Activated CD4-positive, alpha-beta memory T cell treated with anti-CD3 and anti-CD28 coated beads, Interleukin-2, amount 10 ng/mL, durations not matched to agents 7 days and 5 days (primary cell): ENCODE results near the gene TNFSF13B. TPM values are rescaled to one million over a fixed set of nuclear protein-coding genes. Genes with fewer than 3 reads are reported as not detected.
"Not testable (repeated sequence)": the region's sequence is repeated elsewhere in the genome, so short reads cannot be mapped to it uniquely, and the experiment has no call there.

Experiments used
- CTCF ChIA-PET: fragments of 350-600 bp; sonication (Branson Sonifier 250); formaldehyde crosslinking; loops from one replicate; lab custom pipeline; 2021; ENCODE audit warnings: antibody characterized with exemption, inconsistent platforms; lab: Charles Lee
- POLR2A ChIA-PET: fragments of 350-600 bp; sonication (Branson Sonifier 250); formaldehyde crosslinking; loops from one replicate; lab custom pipeline; 2021; ENCODE audit warnings: antibody characterized with exemption; lab: Charles Lee
- DNase-seq: peaks from one replicate; pipeline ENCODE4 v3.0.0-alpha.2; 2020
- H3K27ac Mint-ChIP-seq: one replicate; pipeline ENCODE4 v1.8.0; 2021; ENCODE audit warnings: mild to moderate bottlenecking, mixed read lengths
- H3K27me3 Mint-ChIP-seq: one replicate; pipeline ENCODE4 v1.8.0; 2021; ENCODE audit warnings: mixed read lengths
- H3K36me3 Mint-ChIP-seq: one replicate; pipeline ENCODE4 v1.8.0; 2021; ENCODE audit warnings: low read depth, mixed read lengths
- H3K4me1 Mint-ChIP-seq: one replicate; pipeline ENCODE4 v1.8.0; 2021; ENCODE audit warnings: mixed read lengths
- H3K4me3 Mint-ChIP-seq: one replicate; pipeline ENCODE4 v1.8.0; 2021; ENCODE audit warnings: mild to moderate bottlenecking, mixed read lengths
- H3K9me3 Mint-ChIP-seq: one replicate; pipeline ENCODE4 v1.8.0; 2021; ENCODE audit warnings: mixed read lengths
- total RNA-seq, 2 experiments: library from RNA; stranded (reverse); gene quantifications; one replicate each; pipeline ENCODE4 v1.2.3, GENCODE V29; 2021

TNFSF13B gene
- total RNA-seq, 2 experiments from 2014 or later, result 12.0 to 12.4 TPM

DNA sequence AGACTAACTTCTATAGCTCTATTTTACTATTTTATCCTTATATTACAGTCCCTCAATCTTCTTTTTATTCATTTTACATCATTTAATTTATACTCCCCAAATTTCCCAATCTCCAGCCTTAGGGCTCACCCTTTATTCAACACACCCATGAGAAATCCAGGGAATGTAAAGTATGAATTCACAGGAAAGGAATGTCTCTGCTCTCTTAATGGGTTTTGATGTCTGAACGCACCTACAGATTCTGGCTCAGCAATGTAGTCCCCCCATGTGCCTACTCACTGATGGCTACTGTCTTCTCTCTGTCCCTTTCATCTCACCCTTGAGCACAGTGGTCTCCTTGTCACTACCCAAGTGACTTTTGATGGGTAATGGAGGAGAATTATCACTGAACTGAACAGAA lies 32.8 kb downstream of the TNFSF13B start:
- Mint-ChIP-seq H3K4me1 (peaks cover 10% of the 10 kb centered on the region), H3K27me3 (no peaks in the 10 kb centered on the region), H3K9me3 (peaks cover 3% of the 10 kb centered on the region), H3K4me3 (no peak overlapping the region), H3K36me3 (peaks cover 7% of the 10 kb centered on the region), H3K27ac (no peak overlapping the region)
- no peak for DNase-seq
- CTCF ChIA-PET, result no interaction called here
- POLR2A ChIA-PET, result no interaction called here

DNA sequence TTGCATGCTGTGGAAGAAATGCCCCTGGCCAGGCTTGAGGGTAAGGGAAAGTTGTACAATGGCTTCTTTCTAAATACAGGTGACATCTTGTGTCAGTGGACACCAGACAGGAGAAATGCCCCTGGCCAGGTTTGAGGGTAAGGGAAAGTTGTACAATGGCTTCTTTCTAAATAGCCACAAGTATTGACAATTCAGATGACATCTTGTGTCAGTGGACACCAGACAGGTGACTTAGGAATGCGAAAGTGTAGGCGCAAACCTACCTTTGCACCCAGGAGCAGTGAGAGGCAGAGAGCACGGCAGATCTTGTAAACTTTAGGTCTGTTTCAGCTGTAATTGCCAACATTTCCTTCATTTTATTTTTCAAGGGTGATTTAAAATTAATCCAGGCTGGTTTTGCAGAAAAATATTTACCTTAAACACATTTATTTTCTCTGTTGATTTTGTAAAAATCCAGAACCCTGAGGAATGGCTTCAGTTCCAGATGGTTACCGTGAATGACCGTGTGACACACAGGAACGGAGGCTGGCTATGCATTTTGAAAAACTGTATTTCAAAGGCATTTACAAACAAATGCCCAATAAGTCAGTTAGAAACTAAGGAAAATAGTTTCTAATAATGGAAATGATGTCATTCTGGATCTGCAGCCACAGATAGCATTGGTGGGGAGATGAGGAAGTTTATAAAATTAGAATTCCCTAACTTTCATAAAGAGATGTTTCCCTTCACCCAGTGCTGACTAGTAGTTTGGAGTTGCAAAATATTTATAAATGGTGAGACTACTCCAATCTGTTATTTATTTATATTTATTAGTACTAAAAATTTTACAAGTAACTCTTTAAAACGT lies 34.9 kb downstream of the TNFSF13B start:
- Mint-ChIP-seq H3K36me3 (peaks cover 8% of the 10 kb centered on the region), H3K27ac (no peak overlapping the region), H3K27me3 (no peaks in the 10 kb centered on the region), H3K9me3 (peaks cover 5% of the 10 kb centered on the region), H3K4me1 (peaks cover 15% of the 10 kb centered on the region), H3K4me3 (no peak overlapping the region)
- POLR2A ChIA-PET, result no interaction called here
- DNase-seq, result no peak
- CTCF ChIA-PET, result no interaction called here

DNA sequence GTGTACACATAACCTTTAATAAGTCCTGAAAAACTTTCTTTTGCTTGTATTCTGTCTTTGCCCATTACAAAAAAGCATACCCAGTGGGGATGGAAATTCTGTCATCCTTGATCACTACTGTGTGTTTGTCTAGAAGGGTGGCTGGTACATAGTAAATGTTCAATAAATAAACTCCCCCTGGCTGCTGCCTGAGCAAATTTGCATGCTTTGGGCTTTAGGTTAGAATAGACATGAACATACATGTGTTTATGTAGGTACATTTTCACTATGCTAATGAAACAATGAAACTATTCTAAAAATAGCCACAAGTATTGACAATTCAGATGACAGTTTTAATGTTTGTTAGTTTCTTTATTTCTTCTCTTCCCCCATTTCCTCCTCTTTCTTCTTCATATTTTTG lies 36.1 kb downstream of the TNFSF13B start:
- ChIA-PET CTCF (no interaction called here), POLR2A (no interaction called here)
- no peaks in the 10 kb centered on the region for H3K27me3 Mint-ChIP-seq
- peaks cover 8% of the 10 kb centered on the region for H3K36me3 Mint-ChIP-seq
- H3K4me1 Mint-ChIP-seq, result peaks cover 15% of the 10 kb centered on the region
- no peak for DNase-seq
- H3K9me3 Mint-ChIP-seq, result peaks cover 5% of the 10 kb centered on the region
- H3K4me3 Mint-ChIP-seq, result no peak overlapping the region
- H3K27ac Mint-ChIP-seq, result no peak overlapping the region

DNA sequence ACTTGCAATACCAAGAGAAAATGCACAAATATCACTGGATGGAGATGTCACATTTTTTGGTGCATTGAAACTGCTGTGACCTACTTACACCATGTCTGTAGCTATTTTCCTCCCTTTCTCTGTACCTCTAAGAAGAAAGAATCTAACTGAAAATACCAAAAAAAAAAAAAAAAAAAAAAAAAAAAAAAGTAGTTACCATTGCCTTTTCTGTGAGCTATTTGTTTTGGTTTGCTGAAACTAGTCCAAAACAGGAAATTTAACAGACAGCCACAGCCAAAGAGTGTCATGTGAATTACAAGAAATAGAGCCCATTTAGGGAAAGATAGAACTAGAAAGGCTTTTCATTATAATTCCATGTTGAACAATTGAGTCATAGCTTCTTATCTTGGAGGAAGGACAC lies 37.3 kb downstream of the TNFSF13B start:
- H3K27ac Mint-ChIP-seq, result peak overlapping the region; percentile 56
- H3K9me3 Mint-ChIP-seq, result peaks cover 5% of the 10 kb centered on the region
- no peaks in the 10 kb centered on the region for H3K27me3 Mint-ChIP-seq
- DNase-seq, result no peak
- H3K4me1 Mint-ChIP-seq, result peaks cover 15% of the 10 kb centered on the region
- H3K36me3 Mint-ChIP-seq, result peaks cover 8% of the 10 kb centered on the region
- no peak overlapping the region for H3K4me3 Mint-ChIP-seq
- ChIA-PET CTCF (interaction anchor here (0.6 to 0.7 kb wide), 2 partner anchors 32 to 1883 kb away, joined by 4 read pairs; no protein-coding TSS in a partner anchor), POLR2A (interaction anchor here (0.7 kb wide), 1 partner anchor 89 kb away, joined by 3 read pairs; the partner anchor contains the start of gene ABHD13)

DNA sequence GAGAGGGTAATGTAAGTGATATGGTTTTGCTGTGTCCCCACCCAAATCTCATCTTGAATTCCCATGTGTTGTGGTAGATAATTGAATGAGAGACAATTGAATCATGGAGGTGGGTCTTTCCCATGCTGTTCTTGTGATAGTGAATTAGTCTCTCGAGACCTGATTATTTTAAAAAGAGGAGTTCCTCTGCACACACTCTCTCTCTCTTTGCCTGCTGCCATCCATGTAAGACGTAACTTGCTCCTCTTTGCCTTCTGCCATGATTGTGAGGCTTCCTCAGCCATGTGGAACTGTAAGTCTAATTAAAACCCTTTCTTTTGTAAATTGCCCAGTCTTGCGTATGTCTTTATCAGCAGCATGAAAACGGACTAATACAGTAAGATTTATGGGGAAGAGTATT lies 42.1 kb downstream of the TNFSF13B start:
- H3K36me3 Mint-ChIP-seq, POLR2A ChIA-PET, H3K4me3 Mint-ChIP-seq, H3K9me3 Mint-ChIP-seq, H3K27ac Mint-ChIP-seq, CTCF ChIA-PET, H3K27me3 Mint-ChIP-seq, DNase-seq: not testable (repeated sequence)
- peaks cover 16% of the 10 kb centered on the region for H3K4me1 Mint-ChIP-seq

DNA sequence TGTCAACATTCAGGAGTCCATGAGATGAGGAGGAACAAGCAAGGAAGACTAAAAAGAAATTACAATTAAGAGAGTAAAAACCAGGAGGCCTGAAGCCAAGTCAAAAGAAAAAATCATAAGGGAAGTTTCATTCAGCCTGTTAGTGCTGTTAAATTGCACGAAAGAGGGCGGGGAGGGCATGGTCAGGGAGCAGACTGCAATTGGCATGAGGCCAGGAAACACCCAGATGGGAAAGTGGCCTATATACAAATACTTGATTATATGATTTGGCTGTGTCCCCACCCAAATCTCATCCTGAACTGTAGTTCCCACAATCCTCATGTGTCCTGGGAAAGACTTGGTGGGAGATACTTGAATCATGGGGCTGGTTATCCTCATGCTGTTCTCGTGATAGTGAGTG lies 43.9 kb downstream of the TNFSF13B start:
- Mint-ChIP-seq H3K4me3 (no peak overlapping the region), H3K4me1 (peaks cover 9% of the 10 kb centered on the region), H3K36me3 (peaks cover 5% of the 10 kb centered on the region), H3K27me3 (no peaks in the 10 kb centered on the region), H3K27ac (no peak overlapping the region), H3K9me3 (peaks cover 7% of the 10 kb centered on the region)
- POLR2A ChIA-PET, result no interaction called here
- DNase-seq, result no peak
- CTCF ChIA-PET, result no interaction called here

DNA sequence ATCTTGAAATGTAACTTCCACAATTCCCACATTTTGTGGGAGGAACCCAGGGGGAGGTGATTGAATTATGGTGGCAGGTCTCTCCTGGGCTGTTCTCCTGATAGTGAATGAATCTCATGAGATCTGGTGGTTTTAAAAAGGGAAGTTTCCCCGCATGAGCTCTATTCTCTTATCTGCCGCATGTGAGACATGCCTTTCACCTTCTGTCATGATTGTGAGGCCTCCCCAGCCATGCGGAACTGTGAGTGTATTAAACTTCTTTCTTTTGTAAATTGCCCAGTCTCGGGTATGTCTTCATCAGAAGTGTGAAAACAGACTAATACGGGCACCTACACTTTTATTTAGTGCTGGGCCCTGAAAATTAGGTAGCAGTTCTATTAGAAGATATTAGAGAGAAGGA lies 45.8 kb downstream of the TNFSF13B start:
- H3K36me3 Mint-ChIP-seq, result no peaks in the 10 kb centered on the region
- H3K27ac Mint-ChIP-seq, result no peak overlapping the region
- H3K4me1 Mint-ChIP-seq, result peaks cover 9% of the 10 kb centered on the region
- DNase-seq, result no peak
- H3K27me3 Mint-ChIP-seq, result peaks cover 2% of the 10 kb centered on the region
- peaks cover 2% of the 10 kb centered on the region for H3K9me3 Mint-ChIP-seq
- ChIA-PET CTCF (no interaction called here), POLR2A (no interaction called here)
- H3K4me3 Mint-ChIP-seq, result no peak overlapping the region

DNA sequence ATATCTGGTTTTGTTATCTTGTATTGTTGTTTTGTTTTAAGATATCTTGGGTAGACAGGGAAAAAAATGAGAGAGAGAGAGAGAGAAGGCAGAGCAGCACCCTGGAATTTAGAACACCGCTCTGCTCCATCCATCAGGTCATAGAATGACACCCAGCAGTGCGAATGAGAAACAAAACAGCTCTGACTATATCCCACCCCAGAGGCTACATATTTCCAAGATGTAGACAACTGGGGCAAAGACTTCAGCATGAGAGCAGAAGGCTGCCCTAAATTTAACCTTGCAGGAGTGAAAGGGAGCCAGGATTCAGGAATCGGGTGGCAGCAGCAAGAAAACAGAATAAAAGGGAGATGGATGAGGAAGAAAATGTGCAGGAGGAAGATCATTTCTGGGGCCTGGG lies 46.5 kb downstream of the TNFSF13B start:
- Mint-ChIP-seq H3K27ac (no peak overlapping the region), H3K36me3 (no peaks in the 10 kb centered on the region), H3K4me3 (no peak overlapping the region), H3K4me1 (peaks cover 9% of the 10 kb centered on the region), H3K9me3 (peaks cover 2% of the 10 kb centered on the region), H3K27me3 (peaks cover 2% of the 10 kb centered on the region)
- ChIA-PET CTCF (no interaction called here), POLR2A (no interaction called here)
- DNase-seq, result no peak

DNA sequence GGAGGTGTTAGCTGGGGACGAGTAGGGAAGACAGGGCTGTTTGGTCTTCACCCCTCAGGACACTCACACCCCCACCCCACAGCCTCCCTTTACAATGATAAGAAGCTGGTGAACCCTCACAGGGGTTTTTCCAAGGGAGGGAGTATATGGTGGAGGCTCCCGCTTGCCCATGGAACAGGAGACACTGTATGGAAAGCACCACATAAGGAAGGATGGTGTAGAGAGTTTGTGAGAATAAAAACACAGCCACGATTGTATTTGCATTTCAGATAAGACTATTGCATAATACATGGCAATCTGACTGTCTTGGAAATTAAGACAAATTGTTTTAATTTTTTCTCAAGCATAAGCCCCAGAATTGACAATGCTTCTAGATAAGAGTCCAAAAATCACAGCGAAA lies 46.9 kb downstream of the TNFSF13B start:
- ChIA-PET CTCF (no interaction called here), POLR2A (no interaction called here)
- Mint-ChIP-seq H3K9me3 (peaks cover 2% of the 10 kb centered on the region), H3K27me3 (peaks cover 2% of the 10 kb centered on the region), H3K4me1 (peaks cover 9% of the 10 kb centered on the region), H3K36me3 (no peaks in the 10 kb centered on the region), H3K4me3 (no peak overlapping the region), H3K27ac (no peak overlapping the region)
- no peak for DNase-seq

DNA sequence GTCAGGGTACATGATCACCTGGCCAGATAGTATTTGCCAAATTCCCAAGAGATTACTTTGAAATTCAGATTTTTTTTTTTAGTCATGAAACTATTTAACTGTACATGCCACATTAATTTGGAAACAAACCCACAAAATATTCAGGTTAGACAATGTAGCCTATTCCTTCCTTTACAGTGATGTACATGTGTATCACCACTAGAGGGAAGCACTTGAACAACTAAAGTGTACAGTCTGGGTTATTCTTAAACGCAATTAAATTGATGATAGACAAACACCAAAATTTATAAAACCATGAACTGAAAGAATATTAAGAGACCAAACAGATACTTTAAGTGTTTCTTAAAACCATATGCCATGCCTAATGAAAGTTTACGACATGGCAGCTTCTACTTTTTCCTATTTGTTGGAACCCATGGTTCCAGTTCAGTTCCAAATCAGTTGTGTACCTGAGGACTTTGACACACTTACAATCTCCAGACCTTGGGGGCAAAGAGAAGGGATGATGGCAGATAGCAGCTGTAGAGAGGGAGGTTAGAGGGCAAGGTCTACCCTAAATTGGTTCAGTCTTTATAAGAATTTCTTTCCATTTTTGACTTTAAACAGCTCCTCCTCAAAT lies 52.8 kb downstream of the TNFSF13B start:
- Mint-ChIP-seq H3K27me3 (peaks cover 2% of the 10 kb centered on the region), H3K4me1 (peaks cover 12% of the 10 kb centered on the region), H3K4me3 (no peak overlapping the region), H3K27ac (no peak overlapping the region), H3K36me3 (no peaks in the 10 kb centered on the region), H3K9me3 (no peaks in the 10 kb centered on the region)
- POLR2A ChIA-PET, result no interaction called here
- CTCF ChIA-PET, result interaction anchor here (0.8 to 1.4 kb wide), 4 partner anchors 52 to 576 kb away, joined by 3 to 7 read pairs (median 4); partner anchors contain the start of gene TNFSF13B
- no peak for DNase-seq

DNA sequence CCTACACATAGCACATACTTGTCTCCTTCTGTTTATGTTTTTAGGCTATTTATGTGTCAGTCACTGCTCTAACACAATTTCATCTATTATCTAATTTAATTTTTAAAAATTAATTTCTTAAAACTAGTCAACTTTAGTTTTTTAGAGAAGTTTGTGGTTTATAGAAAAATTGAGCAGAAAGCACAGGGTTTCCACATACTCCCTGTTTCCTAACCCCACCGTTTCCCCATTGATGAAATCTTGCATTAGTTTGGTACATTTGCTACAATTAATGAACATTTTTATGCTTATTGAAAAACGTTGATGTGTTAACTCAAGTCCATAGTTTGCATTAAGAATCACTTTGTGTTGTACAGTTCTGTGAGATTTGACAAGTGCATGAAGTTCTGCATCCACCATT lies 53.5 kb downstream of the TNFSF13B start:
- Mint-ChIP-seq H3K27me3 (peaks cover 2% of the 10 kb centered on the region), H3K36me3 (no peaks in the 10 kb centered on the region), H3K4me3 (no peak overlapping the region), H3K9me3 (no peaks in the 10 kb centered on the region), H3K27ac (no peak overlapping the region), H3K4me1 (peaks cover 12% of the 10 kb centered on the region)
- POLR2A ChIA-PET, result no interaction called here
- DNase-seq, result no peak
- CTCF ChIA-PET, result interaction anchor here (0.8 to 2.0 kb wide), 5 partner anchors 47 to 575 kb away, joined by 3 to 7 read pairs (median 4); partner anchors contain the start of gene TNFSF13B

DNA sequence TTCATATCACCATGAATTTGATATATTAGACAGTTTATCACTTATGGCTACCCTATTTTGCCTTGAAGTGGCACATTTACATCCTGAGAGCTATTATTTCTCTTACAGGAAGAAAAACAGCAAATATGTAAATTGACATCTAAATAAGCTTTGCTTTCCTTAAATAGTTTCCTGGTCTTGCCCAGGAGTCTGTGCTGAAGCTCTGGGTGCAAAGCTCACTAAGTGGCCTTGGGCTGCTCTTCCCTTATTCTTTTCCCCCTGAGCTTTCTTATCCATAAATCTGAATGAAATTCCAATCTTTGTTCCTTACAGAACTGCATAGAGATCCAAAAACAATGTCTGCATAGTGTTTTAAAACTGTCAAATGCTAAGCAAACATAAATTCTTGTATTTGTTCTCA lies 56.3 kb downstream of the TNFSF13B start:
- Mint-ChIP-seq H3K4me1 (peaks cover 12% of the 10 kb centered on the region), H3K9me3 (no peaks in the 10 kb centered on the region), H3K27ac (no peak overlapping the region), H3K4me3 (no peak overlapping the region), H3K27me3 (no peaks in the 10 kb centered on the region), H3K36me3 (no peaks in the 10 kb centered on the region)
- no peak for DNase-seq
- ChIA-PET CTCF (interaction anchor here (1.3 kb wide), 1 partner anchor 569 kb away, joined by 5 read pairs; no protein-coding TSS in a partner anchor), POLR2A (no interaction called here)

DNA sequence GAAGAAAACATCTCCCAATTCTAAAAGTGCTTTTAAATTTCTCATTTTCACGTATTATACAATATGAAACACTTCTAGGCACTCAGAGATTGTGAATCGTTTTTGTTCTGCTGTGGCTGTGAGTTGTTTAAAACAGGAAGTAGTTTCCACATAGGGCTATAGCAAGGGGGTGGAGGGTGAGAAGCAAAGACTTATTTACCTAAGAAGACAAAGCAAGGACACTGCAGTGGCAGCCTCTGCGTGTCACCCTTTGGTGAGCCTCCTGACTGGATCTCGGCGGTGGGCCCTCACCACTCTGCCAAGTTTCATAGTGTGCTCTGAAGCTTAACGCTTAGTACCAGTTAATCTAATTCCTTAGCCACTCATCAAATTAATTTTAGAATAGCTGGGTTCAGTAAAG lies 56.8 kb downstream of the TNFSF13B start:
- no peaks in the 10 kb centered on the region for H3K27me3 Mint-ChIP-seq
- ChIA-PET CTCF (interaction anchor here (1.3 kb wide), 1 partner anchor 569 kb away, joined by 5 read pairs; no protein-coding TSS in a partner anchor), POLR2A (no interaction called here)
- no peak overlapping the region for H3K27ac Mint-ChIP-seq
- H3K4me1 Mint-ChIP-seq, result peaks cover 12% of the 10 kb centered on the region
- no peaks in the 10 kb centered on the region for H3K9me3 Mint-ChIP-seq
- peak; percentile 18 for DNase-seq
- H3K4me3 Mint-ChIP-seq, result no peak overlapping the region
- H3K36me3 Mint-ChIP-seq, result no peaks in the 10 kb centered on the region
